Lower leg skin (tissue), 3 donors: Measurements from ENCODE around the gene PLD5.
"Not testable (repeated sequence)": the region's sequence is repeated elsewhere in the genome, so short reads cannot be mapped to it uniquely, and the experiment has no call there.

Experiments
- POLR2A ChIP-seq, 2 donors: fragments of 450-650 bp; IDR thresholded peaks; one replicate each; pipeline ENCODE4 v1.6.1; 2016 to 2017; ENCODE audit warnings: antibody characterized with exemption in 2 of 2, mild to moderate bottlenecking in 1 of 2, moderate library complexity in 1 of 2
- TF ChIP-seq, protein P1 (sequence below), 3 donors: fragments of 450-650 bp; IDR thresholded peaks; one replicate each; pipeline ENCODE4 v1.5.1; 2016; ENCODE audit warnings: antibody characterized with exemption in 3 of 3, mild to moderate bottlenecking in 3 of 3, moderate library complexity in 2 of 3

DNA sequence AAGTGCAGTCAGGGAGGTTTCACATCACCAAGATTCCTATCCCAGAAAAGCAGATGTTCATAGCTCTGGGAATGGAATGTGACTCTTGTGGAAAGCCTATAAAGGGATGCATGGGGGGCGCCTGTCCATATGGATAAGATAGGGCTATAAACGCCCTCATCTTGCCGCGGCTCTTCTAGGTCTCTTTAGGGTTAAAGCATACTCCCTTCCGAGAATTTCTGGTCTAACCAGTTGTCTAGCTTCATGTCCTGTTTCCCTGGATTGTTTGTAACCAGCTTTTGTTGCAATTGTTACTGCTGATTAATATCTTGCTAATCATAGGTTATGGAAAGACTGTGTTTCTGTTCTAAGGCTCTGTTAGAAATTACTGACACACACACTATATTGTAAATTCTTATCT lies 64.8 kb downstream of the PLD5 start:
- TF ChIP-seq, protein P1, sequence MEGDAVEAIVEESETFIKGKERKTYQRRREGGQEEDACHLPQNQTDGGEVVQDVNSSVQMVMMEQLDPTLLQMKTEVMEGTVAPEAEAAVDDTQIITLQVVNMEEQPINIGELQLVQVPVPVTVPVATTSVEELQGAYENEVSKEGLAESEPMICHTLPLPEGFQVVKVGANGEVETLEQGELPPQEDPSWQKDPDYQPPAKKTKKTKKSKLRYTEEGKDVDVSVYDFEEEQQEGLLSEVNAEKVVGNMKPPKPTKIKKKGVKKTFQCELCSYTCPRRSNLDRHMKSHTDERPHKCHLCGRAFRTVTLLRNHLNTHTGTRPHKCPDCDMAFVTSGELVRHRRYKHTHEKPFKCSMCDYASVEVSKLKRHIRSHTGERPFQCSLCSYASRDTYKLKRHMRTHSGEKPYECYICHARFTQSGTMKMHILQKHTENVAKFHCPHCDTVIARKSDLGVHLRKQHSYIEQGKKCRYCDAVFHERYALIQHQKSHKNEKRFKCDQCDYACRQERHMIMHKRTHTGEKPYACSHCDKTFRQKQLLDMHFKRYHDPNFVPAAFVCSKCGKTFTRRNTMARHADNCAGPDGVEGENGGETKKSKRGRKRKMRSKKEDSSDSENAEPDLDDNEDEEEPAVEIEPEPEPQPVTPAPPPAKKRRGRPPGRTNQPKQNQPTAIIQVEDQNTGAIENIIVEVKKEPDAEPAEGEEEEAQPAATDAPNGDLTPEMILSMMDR (IDR thresholded peaks at IDR 0.05), result not testable (repeated sequence)
- TF ChIP-seq POLR2A (IDR thresholded peaks at IDR 0.05), result not testable (repeated sequence)
